ENCODE measurements around the gene ITCH.
"Not testable (repeated sequence)": the region's sequence is repeated elsewhere in the genome, so short reads cannot be mapped to it uniquely, and the experiment has no call there.

Gene ITCH

DNA sequence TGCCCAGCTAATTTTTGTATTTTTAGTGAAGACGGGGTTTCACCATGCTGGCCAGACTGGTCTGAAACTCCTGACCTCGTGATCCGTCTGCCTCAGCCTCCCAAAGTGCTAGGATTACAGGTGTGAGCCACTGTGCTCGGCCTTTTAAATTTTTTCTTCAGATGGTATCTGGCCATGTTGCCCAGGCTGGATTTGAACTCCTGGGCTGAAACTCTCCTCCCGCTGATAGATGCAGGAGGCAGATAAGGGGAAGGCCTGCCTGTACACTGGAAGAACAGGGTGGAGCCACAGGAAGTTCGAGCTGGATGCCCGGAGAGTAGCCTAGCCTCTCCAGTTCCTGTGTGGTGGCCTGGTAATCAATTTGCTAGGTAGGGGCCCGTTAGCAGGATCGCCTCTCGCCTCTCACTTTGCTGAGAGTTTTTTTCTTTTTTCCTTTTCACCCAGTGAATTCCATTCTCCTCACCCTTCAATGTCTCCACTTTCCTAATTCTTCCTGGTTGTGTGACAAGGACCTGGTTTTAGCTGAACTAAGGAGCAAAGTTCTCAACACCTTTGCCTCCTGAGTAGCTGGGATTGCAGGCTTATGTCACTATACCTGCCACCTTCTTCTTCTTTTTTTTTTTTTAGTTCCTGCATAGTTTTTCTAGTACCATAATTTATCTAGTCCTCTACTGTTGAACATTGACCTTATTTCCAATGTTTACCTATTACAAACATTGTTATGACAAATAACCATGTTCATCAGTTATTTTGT, 19.4 kb upstream of the ITCH start:
- DNase-seq (ENCODE audit: low spot score) = no peak
- FAIRE-seq = no peak

DNA sequence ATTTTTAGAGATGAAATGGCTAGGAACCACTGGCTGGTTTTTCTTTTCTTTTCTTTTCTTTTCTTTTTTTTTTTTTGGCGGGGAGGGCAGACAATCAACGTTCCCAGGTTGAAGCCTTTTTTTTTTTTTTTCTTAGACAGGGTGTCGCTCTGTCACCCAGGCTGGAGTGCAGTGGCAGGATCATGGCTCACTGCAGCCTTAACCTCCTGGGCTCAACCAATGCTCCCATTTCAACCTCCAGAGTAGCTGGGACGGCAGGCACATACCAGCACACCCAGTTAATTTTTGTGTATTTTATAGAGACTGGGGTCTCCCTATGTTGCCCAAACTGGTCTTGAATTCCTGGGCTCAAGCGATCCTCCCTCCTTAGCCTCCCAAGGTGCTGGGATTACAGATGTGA, 18.8 kb upstream of the ITCH start:
- no peak for DNase-seq (ENCODE audit: low spot score)
- no peak for FAIRE-seq

DNA sequence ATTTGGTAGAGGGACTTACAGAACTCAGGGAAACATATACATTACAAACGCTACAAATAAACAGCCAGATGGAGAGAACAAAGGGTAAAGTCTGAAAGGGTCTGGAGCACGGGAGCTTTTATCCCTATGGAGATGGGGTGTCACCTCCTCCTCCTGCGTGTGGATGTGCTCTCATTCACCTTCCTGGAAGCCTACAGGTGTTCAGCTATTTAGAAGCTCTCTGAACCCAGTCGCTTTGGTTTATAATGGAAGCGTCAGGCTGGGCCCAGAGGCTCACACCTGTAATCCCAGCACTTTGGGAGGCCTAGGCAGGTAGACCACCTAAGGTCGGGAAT, 17.7 kb upstream of the ITCH start:
- no peak for DNase-seq (ENCODE audit: low spot score)
- FAIRE-seq = no peak

GRCh38 chr20:34345839-34346532, 17.1 kb upstream of the ITCH start:
- peak; percentile 32 for FAIRE-seq
- DNase-seq (ENCODE audit: low spot score) = not testable (repeated sequence)

DNA sequence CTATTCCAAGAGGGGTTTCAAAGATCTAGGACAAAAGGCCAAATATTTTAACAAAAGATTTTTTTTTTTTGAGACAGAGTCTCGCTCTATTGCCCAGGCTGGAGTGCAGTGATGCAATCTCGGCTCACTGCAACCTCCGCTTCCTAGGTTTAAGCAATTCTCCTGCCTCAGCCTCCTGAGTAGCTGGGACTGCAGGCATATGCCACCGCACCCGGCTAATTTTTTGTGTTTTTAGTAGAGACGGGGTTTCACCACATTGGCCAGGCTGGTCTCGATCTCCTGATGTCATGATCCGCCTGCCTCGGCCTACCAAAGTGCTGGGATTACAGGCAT, 16.6 kb upstream of the ITCH start:
- not testable (repeated sequence) for FAIRE-seq; DNase-seq (ENCODE audit: low spot score)

DNA sequence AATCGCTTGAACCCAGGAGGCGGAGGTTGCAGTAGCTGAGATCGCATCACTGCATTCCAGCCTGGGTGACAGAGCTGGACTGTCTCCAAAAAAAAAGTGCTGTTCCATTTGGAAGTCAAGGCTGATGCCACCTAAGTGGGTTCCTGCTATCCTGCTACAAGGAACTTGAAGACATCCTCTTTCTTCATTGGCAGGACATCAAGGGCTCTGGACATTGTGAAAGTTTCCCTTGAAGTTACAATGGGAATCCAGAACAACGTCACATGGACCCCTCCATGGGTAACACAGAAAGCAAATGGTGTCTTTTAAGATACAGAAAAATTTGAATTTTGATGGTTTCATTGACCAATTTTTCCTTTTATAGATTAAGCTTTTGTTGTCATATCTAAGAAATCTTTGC, 15.5 kb upstream of the ITCH start:
- FAIRE-seq (no peak), DNase-seq (ENCODE audit: low spot score) (no peak)

- FAIRE-seq (no peak), DNase-seq (ENCODE audit: low spot score) (no peak)
These were observed 13.0 kb upstream of the ITCH start for GRCh38 chr20:34350095-34350494.

DNA sequence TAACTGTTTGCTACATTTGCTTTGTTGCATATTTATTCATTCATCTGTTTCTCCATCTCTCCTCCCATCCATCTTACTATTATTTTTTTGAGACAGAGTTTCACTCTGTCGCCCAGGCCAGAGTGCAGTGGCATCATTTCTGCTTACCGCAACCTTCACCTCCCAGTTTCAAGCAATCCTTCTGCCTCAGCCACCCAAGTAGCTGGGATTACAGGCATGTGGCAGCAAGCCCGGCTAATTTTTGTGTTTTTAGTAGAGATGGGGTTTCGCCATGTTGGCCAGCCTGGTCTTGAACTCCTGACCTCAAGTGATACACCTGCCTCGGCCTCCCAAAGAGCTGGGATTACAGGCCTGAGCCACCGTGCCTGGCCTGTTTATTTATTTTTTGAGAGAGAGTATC, 9.6 kb upstream of the ITCH start:
- FAIRE-seq; DNase-seq (ENCODE audit: low spot score): not testable (repeated sequence)

GRCh38 chr20:34355427-34355826, 7.6 kb upstream of the ITCH start:
- FAIRE-seq = no peak
- DNase-seq (ENCODE audit: low spot score) = no peak

DNA sequence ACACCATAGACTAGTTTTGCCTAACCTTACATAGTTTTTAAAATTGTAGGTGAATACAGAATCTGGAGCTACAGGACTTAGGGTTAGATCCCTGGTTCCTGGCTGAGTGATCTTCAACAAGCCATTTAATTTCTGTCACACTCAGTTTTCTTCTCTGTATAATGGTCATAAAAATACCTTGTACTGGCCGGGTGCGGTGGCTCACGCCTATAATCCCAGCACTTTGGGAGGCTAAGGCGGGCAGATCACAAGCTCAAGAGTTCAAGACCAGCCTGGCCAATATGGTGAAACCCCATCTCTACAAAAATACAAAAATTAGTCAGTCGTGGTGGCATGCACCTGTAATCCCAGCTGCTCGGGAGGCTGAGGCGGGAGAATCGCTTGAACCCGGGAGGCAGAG, 3.3 kb upstream of the ITCH start:
- not testable (repeated sequence) for DNase-seq (ENCODE audit: low spot score); FAIRE-seq

GRCh38 chr20:34362502-34363061, 491 bp upstream of the ITCH start:
- FAIRE-seq (no peak), DNase-seq (ENCODE audit: low spot score) (no peak)

DNA sequence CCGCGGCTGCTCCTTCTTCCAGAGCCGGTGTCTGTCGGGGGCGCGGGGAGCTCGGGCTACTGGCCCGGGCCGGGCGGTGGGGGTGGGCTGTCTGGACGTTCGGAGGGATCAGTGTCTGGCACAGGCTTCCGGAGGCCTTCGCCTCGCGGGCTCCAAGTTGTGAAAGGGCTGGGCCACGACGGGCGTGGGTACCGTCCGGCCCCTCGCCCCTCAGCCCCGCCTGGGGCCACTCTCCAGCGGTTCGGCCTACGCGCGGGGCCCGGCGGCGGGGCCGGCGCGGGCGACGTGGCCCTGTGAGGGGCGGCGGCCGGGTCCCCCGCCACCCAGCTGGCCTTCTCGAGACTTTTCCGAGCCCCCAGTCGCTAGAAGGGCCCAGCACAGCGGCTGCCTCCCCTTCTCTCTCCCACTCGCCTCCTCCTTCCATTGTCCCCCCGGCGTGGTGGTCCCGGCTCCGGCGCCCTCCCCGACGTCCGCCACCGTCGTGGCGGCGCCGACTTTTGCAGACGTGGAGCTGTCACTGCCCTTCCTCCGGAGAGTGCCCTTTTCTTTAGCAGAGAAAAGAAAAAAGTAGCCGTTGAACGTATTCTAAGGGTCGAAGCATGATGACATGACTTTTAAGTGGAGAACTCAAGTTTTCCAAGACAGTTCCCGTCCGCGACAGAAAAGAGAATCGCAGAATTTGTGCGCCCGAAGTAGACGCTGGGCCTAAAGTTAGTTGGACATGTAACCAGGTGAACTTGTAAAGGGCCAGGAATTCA, 571 bp downstream of the ITCH start:
- DNase-seq (ENCODE audit: low spot score) = no peak
- FAIRE-seq = no peak

GRCh38 chr20:34364223-34364506, 1.1 kb downstream of the ITCH start:
- no peak for FAIRE-seq

DNA sequence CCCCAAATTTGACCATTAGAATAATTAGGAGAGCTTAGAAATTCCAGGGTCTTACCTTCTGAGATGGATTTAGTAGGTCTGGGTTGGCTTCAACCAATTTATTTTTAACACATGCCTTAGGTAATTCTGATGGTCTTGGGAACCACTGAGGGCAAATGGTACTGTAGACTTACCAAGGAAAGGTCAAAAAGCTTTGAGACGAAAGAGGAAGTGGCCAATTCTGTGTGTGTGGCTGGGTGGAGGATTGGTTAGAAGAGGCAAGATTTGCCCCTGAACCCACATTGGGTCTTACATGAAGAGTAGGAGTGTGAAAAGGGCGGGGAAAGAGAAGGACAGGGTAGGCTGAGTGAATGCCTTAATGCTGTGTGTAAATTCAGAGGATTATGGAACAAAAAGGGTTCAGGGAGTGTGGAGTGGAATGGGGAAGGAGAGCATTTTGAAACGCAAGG, 2.7 kb downstream of the ITCH start:
- FAIRE-seq (no peak), DNase-seq (ENCODE audit: low spot score) (no peak)

More at GRCh38 chr20:34364223-34364506, 1.1 kb downstream of the ITCH start:
- no peak for DNase-seq (ENCODE audit: low spot score)

- FAIRE-seq = no peak
These were observed 4.1 kb downstream of the ITCH start for GRCh38 chr20:34367155-34367554.

DNA sequence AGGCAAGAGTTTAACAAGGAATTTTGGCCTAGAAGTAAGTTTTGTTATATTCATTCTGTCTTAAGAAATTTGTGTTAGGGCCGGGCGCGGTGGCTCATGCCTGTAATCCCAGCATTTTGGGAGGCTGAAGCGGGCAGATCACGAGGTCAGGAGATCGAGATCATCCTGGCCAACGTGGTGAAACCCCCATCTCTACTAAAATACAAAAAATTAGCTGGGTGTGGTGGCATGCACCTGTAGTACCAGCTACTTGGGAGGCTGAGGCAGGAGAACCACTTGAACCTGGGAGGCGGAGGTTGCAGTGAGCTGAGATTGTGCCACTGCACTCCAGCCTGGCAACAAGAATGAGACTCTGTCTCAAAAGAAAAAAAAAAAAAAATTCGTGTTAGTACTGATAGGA, 4.8 kb downstream of the ITCH start:
- not testable (repeated sequence) for DNase-seq (ENCODE audit: low spot score); FAIRE-seq

More at GRCh38 chr20:34367155-34367554, 4.1 kb downstream of the ITCH start:
- no peak for DNase-seq (ENCODE audit: low spot score)

DNA sequence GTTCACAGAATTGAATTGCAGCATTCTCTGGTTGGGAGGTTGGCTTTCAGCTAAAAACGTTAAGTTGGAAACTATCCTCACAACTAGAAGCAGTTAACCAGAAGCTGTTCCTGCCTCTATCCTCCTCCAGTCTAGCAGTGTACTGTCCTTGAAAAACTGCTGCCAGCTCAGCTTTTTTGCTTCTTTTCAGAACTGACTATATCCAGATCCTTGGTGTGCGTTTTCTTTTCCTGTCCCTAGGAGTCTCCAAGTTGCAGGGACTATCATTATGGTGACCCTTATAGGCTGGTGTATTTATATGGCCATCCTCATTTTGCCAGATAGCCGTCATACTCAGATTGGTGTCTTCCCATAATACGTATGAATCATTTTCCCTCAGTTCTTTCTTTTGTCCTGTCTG, 5.5 kb downstream of the ITCH start:
- DNase-seq (ENCODE audit: low spot score) = no peak
- FAIRE-seq = no peak

DNA sequence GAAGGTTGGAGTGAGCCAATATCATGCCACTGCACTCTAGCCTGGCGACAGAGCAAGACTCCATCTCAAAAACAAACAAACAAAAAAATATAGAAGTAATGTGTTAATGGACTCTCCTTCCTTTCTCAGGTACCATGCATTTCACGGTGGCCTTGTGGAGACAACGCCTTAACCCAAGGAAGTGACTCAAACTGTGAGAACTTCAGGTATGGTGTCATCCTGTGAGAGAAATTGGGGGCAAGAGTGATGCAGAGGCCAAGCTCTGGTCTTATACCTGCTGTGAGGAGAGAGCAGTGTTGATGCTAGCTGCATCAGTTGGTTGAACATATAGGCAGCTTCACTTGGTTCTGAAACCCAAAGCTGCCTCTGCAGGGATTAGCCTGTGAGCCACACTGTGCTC, 6.2 kb downstream of the ITCH start:
- FAIRE-seq (no peak), DNase-seq (ENCODE audit: low spot score) (no peak)

- no peak for FAIRE-seq
- DNase-seq (ENCODE audit: low spot score) = no peak
These were observed 7.0 kb downstream of the ITCH start for GRCh38 chr20:34370062-34370461.

- DNase-seq (ENCODE audit: low spot score) (no peak), FAIRE-seq (no peak)
These were observed 10.4 kb downstream of the ITCH start for GRCh38 chr20:34373445-34373844.

DNA sequence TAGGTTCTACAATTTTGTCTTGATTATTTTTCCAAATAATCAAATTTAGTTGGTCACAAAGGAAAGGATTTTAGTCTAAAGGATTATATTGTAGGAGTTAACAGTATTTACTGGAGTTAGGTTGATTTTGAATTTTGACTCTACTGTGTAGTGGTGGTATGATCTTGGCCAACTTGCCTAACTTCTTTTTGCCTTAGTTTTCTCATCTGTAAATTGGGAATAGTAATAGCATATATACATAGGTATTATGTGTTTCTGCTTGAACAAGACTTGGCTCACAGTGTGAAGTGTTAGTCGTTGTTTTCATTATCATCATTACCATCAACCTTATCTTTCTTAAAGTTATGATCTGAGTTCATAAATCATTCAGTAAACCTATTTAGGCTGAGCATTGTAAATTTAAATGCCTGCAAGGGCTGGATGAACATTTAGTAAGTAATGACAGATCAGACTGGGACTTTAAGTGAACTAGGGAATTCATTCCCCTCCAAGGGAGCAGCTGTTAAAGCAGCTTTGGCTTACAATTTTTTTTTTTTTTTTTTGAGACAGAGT, 11.2 kb downstream of the ITCH start:
- DNase-seq (ENCODE audit: low spot score) (no peak), FAIRE-seq (no peak)

- peak; percentile 91 for FAIRE-seq
- DNase-seq (ENCODE audit: low spot score) = peak; percentile 75
These were observed 12.9 kb downstream of the ITCH start for GRCh38 chr20:34375977-34376430.
